ENCODE results near the gene KISS1. TPM values are rescaled to one million over a fixed set of nuclear protein-coding genes. Genes with fewer than 3 reads are reported as not detected.

KISS1 gene
- total RNA-seq, 1 experiment from 2014 or later: 1.3 TPM

DNA sequence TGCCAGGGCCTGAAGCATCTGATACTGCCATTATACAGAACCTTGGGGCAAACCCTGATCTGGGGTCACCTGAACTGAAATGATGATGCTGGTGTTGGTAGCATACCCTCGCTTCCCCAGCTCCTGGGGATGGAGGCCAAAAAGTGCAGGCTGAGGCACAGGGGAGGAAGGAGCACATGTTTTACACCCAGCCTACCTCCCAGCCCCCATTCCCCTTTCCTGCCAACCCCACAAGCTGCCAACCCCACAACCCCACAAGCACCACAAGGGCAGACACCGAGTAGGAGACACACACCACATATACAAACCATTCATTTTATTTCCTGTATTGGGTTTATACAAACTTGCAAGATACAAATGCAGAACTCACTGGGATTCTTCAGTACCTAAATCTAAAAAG, 22.3 kb upstream of the KISS1 start:
- Histone ChIP-seq H2AFZ (ENCODE audit: low read depth, low read length, poor library complexity, severe bottlenecking) (no peak overlapping the region), H3K9ac (ENCODE audit: low read length) (no peak overlapping the region), H3K9me2 (ENCODE audit: insufficient read depth) (no peaks in the 10 kb centered on the region), H3K4me2 (ENCODE audit: low read length) (no peak overlapping the region), H3K9me3 (ENCODE audit: control insufficient read depth in 1 of 2, insufficient read depth in 1 of 2, low read depth in 1 of 2, low read length in 2 of 2) (no peaks in the 10 kb centered on the region), H3K4me3 (replicated peaks in 1 of 2; ENCODE audit: low read depth in 1 of 2, low read length in 2 of 2) (no peak overlapping the region), H4K20me1 (ENCODE audit: insufficient read depth) (no peaks in the 10 kb centered on the region), H3K27me3 (ENCODE audit: insufficient read depth, low read length) (no peaks in the 10 kb centered on the region), H3K79me2 (ENCODE audit: insufficient read depth, low read length) (no peaks in the 10 kb centered on the region), H3K4me1 (ENCODE audit: control insufficient read depth in 1 of 2, insufficient read depth in 2 of 2, low read length in 2 of 2) (peaks cover 6 to 13% of the 10 kb centered on the region in 2 experiments; a peak in 3 of 4 replicates), H3K27ac (ENCODE audit: low read depth, low read length) (no peak overlapping the region), H3K36me3 (ENCODE audit: control insufficient read depth in 1 of 2, insufficient read depth in 2 of 2, low read length in 2 of 2) (no peaks in the 10 kb centered on the region)
- ChIA-PET CTCF (interaction anchor here (1.2 kb wide), 1 partner anchor 11 kb away, joined by 3 read pairs; no protein-coding TSS in a partner anchor), RAD21 (ENCODE audit: low non-redundant PET in 1 of 2, low total read pairs in 2 of 2, uncharacterized antibody in 2 of 2, unreplicated experiment in 2 of 2) (no interaction called here), POLR2A (no interaction called here)
- no peak for TF ChIP-seq ELF1 (IDR thresholded peaks at IDR 0.05; ENCODE audit: borderline replicate concordance, low read depth)
- TF ChIP-seq, protein P1, sequence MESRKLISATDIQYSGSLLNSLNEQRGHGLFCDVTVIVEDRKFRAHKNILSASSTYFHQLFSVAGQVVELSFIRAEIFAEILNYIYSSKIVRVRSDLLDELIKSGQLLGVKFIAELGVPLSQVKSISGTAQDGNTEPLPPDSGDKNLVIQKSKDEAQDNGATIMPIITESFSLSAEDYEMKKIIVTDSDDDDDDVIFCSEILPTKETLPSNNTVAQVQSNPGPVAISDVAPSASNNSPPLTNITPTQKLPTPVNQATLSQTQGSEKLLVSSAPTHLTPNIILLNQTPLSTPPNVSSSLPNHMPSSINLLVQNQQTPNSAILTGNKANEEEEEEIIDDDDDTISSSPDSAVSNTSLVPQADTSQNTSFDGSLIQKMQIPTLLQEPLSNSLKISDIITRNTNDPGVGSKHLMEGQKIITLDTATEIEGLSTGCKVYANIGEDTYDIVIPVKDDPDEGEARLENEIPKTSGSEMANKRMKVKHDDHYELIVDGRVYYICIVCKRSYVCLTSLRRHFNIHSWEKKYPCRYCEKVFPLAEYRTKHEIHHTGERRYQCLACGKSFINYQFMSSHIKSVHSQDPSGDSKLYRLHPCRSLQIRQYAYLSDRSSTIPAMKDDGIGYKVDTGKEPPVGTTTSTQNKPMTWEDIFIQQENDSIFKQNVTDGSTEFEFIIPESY (IDR thresholded peaks at IDR 0.05; ENCODE audit: extremely low read depth, insufficient replicate concordance, low read length): no peak
- no peak for TF ChIP-seq TCF7L2 (IDR thresholded peaks at IDR 0.05; ENCODE audit: borderline replicate concordance, extremely low read depth, insufficient read depth, insufficient read length)
- TF ChIP-seq YY1 (IDR thresholded peaks at IDR 0.05; ENCODE audit: extremely low read depth, insufficient replicate concordance, low read depth, low read length): no peak
- no peak for TF ChIP-seq RAD21 (IDR thresholded peaks at IDR 0.05; ENCODE audit: low read depth)
- no peak for TF ChIP-seq EGR1 (IDR thresholded peaks at IDR 0.05; ENCODE audit: low read depth)
- TF ChIP-seq, protein P2, sequence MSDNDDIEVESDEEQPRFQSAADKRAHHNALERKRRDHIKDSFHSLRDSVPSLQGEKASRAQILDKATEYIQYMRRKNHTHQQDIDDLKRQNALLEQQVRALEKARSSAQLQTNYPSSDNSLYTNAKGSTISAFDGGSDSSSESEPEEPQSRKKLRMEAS (IDR thresholded peaks at IDR 0.05): no peak
- no peak for TF ChIP-seq EZH2phosphoT487 (IDR thresholded peaks at IDR 0.05; ENCODE audit: borderline replicate concordance)
- no peak for TF ChIP-seq JUND (IDR thresholded peaks at IDR 0.05)
- no peak for TF ChIP-seq CBX3 (IDR thresholded peaks at IDR 0.05; ENCODE audit: low read depth)
- no peak for TF ChIP-seq SRF (IDR thresholded peaks at IDR 0.05; ENCODE audit: low read depth)
- TF ChIP-seq, protein P3, sequence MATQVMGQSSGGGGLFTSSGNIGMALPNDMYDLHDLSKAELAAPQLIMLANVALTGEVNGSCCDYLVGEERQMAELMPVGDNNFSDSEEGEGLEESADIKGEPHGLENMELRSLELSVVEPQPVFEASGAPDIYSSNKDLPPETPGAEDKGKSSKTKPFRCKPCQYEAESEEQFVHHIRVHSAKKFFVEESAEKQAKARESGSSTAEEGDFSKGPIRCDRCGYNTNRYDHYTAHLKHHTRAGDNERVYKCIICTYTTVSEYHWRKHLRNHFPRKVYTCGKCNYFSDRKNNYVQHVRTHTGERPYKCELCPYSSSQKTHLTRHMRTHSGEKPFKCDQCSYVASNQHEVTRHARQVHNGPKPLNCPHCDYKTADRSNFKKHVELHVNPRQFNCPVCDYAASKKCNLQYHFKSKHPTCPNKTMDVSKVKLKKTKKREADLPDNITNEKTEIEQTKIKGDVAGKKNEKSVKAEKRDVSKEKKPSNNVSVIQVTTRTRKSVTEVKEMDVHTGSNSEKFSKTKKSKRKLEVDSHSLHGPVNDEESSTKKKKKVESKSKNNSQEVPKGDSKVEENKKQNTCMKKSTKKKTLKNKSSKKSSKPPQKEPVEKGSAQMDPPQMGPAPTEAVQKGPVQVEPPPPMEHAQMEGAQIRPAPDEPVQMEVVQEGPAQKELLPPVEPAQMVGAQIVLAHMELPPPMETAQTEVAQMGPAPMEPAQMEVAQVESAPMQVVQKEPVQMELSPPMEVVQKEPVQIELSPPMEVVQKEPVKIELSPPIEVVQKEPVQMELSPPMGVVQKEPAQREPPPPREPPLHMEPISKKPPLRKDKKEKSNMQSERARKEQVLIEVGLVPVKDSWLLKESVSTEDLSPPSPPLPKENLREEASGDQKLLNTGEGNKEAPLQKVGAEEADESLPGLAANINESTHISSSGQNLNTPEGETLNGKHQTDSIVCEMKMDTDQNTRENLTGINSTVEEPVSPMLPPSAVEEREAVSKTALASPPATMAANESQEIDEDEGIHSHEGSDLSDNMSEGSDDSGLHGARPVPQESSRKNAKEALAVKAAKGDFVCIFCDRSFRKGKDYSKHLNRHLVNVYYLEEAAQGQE (IDR thresholded peaks at IDR 0.05; ENCODE audit: low read depth): no peak
- no peak for TF ChIP-seq POLR2AphosphoS5 (IDR thresholded peaks at IDR 0.05; ENCODE audit: low read depth, low read length)
- DNase-seq (ENCODE audit: low read depth, low spot score) (no peak), ATAC-seq (no peak)
- BruUV-seq (replicated peaks): no TSS peak
- intact Hi-C loops (cut with micrococcal nuclease): no loop called here
